Right atrium auricular region (tissue), 2 donors: ENCODE measurements around the gene PIP4K2A. TPM values are rescaled to one million over a fixed set of nuclear protein-coding genes. Genes with fewer than 3 reads are reported as not detected.
A peak's percentile ranks its signal among the peaks of the same experiment; 100 is the strongest.

Source experiments
- DNase-seq: peaks from one replicate; pipeline ENCODE4 v3.0.0-alpha.2; 2019; ENCODE audit warnings: low spot score
- H3K27ac ChIP-seq, 2 donors: fragments of 200-600 bp; sonication (generic); 1 replicate in 1 of 2; 2 replicates in 1 of 2; pipeline ENCODE4 v1.5.1; 2016 to 2019
- H3K27me3 ChIP-seq, 2 donors: fragments of 200-600 bp; sonication (generic); one replicate each; pipeline versions ENCODE4 v1.5.1 to v1.6.0; 2017 to 2019
- H3K36me3 ChIP-seq: fragments of 200-600 bp; sonication (generic); one replicate; pipeline ENCODE4 v1.5.1; 2016
- H3K4me1 ChIP-seq, 2 donors: fragments of 200-600 bp; sonication (generic); one replicate each; pipeline versions ENCODE4 v1.5.1 to v1.6.0; 2017 to 2019
- H3K4me3 ChIP-seq, 2 donors: fragments of 200-600 bp; sonication (generic); 1 replicate in 1 of 2; 2 replicates in 1 of 2; pipeline ENCODE4 v1.5.1; 2017 to 2019; ENCODE audit warnings: mild to moderate bottlenecking in 1 of 2, moderate library complexity in 1 of 2
- H3K9me3 ChIP-seq, 2 donors: fragments of 200-600 bp; sonication (generic); one replicate each; pipeline ENCODE4 v1.5.1; 2019
- CTCF ChIP-seq, 2 donors: fragments of 200-600 bp; sonication (generic); IDR thresholded peaks; one replicate each; pipeline ENCODE4 v1.5.1; 2019; ENCODE audit warnings: antibody characterized with exemption in 2 of 2
- total RNA-seq, 2 donors: library from RNA; depleted of rRNA; stranded (reverse); fragments of >200 nt; gene quantifications; one replicate each; pipeline ENCODE4 v1.1.0, GENCODE V29; 2016

Gene PIP4K2A
- total RNA-seq, 2 donors from 2014 or later: 12.1 to 18.3 TPM

GRCh38 chr10:22617516-22617915, 96.9 kb downstream of the PIP4K2A start:
- Histone ChIP-seq H3K27me3 (no peaks in the 10 kb centered on the region), H3K36me3 (no peaks in the 10 kb centered on the region), H3K27ac (peak overlapping the region; percentile 54 to 80), H3K4me1 (peaks cover 4 to 67% of the 10 kb centered on the region in 2 donors), H3K4me3 (no peak overlapping the region), H3K9me3 (no peaks in the 10 kb centered on the region)
- no peak for DNase-seq
- TF ChIP-seq CTCF (IDR thresholded peaks at IDR 0.05): peak in 1 of 2 donors; percentile 38

DNA sequence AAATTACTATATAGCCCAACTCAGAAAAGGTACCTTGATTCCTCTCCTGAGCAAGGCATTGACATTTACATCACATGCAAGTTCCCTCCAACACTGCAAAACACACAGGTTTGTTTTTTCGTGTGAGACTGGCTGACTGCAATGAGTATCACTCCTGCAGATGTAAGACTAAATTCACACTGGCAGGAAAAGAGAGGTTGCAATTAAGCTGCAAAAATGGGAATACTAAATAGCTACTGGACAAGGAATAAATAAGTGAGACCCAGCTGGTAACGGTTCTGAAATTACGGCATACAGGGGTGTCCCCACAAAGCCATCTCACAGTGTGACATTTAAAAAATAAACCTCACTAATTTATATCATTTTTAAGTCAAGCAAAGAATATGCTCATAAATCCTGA, 97.3 kb downstream of the PIP4K2A start:
- peaks cover 4 to 67% of the 10 kb centered on the region in 2 donors for H3K4me1 ChIP-seq
- no peak for DNase-seq
- no peak for TF ChIP-seq CTCF (IDR thresholded peaks at IDR 0.05)
- H3K9me3 ChIP-seq: no peaks in the 10 kb centered on the region
- no peaks in the 10 kb centered on the region for H3K36me3 ChIP-seq
- peak overlapping the region; percentile 54 to 80 for H3K27ac ChIP-seq
- H3K4me3 ChIP-seq: no peak overlapping the region
- H3K27me3 ChIP-seq: no peaks in the 10 kb centered on the region

GRCh38 chr10:22615819-22616499, 98.4 kb downstream of the PIP4K2A start:
- H3K4me3 ChIP-seq: peak overlapping the region in 1 of 2 donors; percentile 13

DNA sequence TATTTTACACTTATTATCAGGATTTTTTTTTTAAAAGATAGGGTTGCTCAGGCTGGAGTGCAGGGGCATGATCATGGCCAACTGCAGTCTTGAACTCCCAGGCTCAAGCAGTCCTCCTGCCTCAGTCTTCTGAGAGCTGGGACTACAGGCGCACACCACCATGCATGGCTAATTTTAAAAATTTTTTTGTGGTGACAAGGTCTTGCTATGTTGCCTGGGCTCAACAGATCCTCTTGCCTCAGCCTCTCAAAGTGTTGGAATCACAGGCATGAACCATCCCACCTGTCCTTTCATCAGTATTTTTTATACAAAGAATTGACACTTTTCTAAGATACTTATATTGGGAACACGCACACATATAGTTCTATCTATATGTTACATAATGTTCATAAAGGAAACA, 99.3 kb downstream of the PIP4K2A start:
- Histone ChIP-seq H3K9me3 (no peaks in the 10 kb centered on the region), H3K4me1 (peaks cover 0 to 51% of the 10 kb centered on the region in 2 donors), H3K27me3 (no peaks in the 10 kb centered on the region), H3K36me3 (no peaks in the 10 kb centered on the region), H3K4me3 (no peak overlapping the region), H3K27ac (no peak overlapping the region)
- TF ChIP-seq CTCF (IDR thresholded peaks at IDR 0.05): no peak
- no peak for DNase-seq

More at GRCh38 chr10:22615819-22616499, 98.4 kb downstream of the PIP4K2A start:
- no peak for DNase-seq
- H3K27ac ChIP-seq: peak overlapping the region; percentile 28 to 80
- H3K9me3 ChIP-seq: no peaks in the 10 kb centered on the region
- peaks cover 2 to 60% of the 10 kb centered on the region in 2 donors for H3K4me1 ChIP-seq
- no peaks in the 10 kb centered on the region for H3K27me3 ChIP-seq
- H3K36me3 ChIP-seq: no peaks in the 10 kb centered on the region
- TF ChIP-seq CTCF (IDR thresholded peaks at IDR 0.05): no peak

GRCh38 chr10:22613011-22613410, 101.4 kb downstream of the PIP4K2A start:
- H3K4me1 ChIP-seq: peaks cover 0 to 31% of the 10 kb centered on the region in 2 donors
- no peak overlapping the region for H3K27ac ChIP-seq
- H3K9me3 ChIP-seq: no peaks in the 10 kb centered on the region
- no peak for DNase-seq
- H3K4me3 ChIP-seq: no peak overlapping the region
- no peaks in the 10 kb centered on the region for H3K27me3 ChIP-seq
- TF ChIP-seq CTCF (IDR thresholded peaks at IDR 0.05): no peak
- no peaks in the 10 kb centered on the region for H3K36me3 ChIP-seq

- no peak overlapping the region for H3K27ac ChIP-seq
- no peaks in the 10 kb centered on the region for H3K36me3 ChIP-seq
- peaks cover 0 to 24% of the 10 kb centered on the region in 2 donors for H3K4me1 ChIP-seq
- no peak overlapping the region for H3K4me3 ChIP-seq
- no peak for TF ChIP-seq CTCF (IDR thresholded peaks at IDR 0.05)
- DNase-seq: no peak
- no peaks in the 10 kb centered on the region for H3K9me3 ChIP-seq
- H3K27me3 ChIP-seq: no peaks in the 10 kb centered on the region
Measured at GRCh38 chr10:22612318-22612717, 102.1 kb downstream of the PIP4K2A start.
